ENCODE data around the gene UBE2J2. TPM values are rescaled to one million over a fixed set of nuclear protein-coding genes. Genes with fewer than 3 reads are reported as not detected.
A peak's percentile ranks its signal among the peaks of the same experiment; 100 is the strongest.

Gene UBE2J2
- total and polyA plus RNA-seq, 2 of the 8 experiments (the other 6 are each of a cell fraction or from before 2014, with no cell fraction given): 33.6 to 67.9 TPM

DNA sequence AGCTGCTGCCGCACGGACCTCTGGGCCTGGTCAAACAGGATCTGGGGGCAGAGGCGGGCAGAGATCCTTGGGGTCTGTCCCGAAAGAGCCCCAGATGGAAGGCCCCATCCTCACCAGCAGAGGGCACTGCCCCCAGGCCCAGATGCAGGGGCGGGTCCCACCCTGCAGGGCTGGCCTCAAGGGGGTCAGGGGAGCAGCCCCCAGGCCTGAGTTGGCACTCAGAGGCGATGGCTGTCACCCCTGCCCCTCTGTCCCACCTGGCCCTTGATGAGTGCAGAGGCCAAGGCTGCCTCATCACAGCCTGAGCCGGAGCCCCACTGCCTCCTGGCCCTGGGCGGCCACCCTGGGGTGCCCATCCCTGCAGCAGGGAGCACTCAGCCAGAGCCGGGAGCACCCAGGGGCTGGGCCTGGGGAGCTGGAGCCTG is 28.4 kb upstream of the UBE2J2 start (continued):
- TF ChIP-seq SIX5 (IDR thresholded peaks at IDR 0.05; ENCODE audit: low read depth, low read length) (no peak), FOSL1 (IDR thresholded peaks at IDR 0.05; ENCODE audit: insufficient read depth, low read depth, low read length) (no peak), YY1 (IDR thresholded peaks at IDR 0.05; ENCODE audit: low read depth, low read length) (0 out of 2 replicates have a peak, but pooled peaks have one; percentile 39), SIRT6 (IDR thresholded peaks at IDR 0.05; ENCODE audit: low read length) (no peak), RAD21 (IDR thresholded peaks at IDR 0.05 in 1 of 2, conservative IDR thresholded peaks at IDR 0.05 in 1 of 2; ENCODE audit: low read depth in 2 of 2, low read length in 2 of 2) (peak; percentile 20 to 35; a peak in 1 of 4 replicates), KDM5A (IDR thresholded peaks at IDR 0.05; ENCODE audit: low read length) (no peak), CREB1 (IDR thresholded peaks at IDR 0.05) (no peak), HDAC2 (IDR thresholded peaks at IDR 0.05; ENCODE audit: borderline replicate concordance in 1 of 2, low read depth in 2 of 2, low read length in 2 of 2) (no peak), TCF12 (IDR thresholded peaks at IDR 0.05; ENCODE audit: low read depth, low read length) (no peak), CHD2 (IDR thresholded peaks at IDR 0.05; ENCODE audit: low read length) (no peak), SIN3A (conservative IDR thresholded peaks at IDR 0.05 in 1 of 2, IDR thresholded peaks at IDR 0.05 in 1 of 2; ENCODE audit: low read depth in 1 of 2, low read length in 2 of 2) (no peak)

Measured in H1 (cell line).